Peyer's patch (tissue), 4 donors: Measurements from ENCODE around the gene GYPC.

ENCODE experiments used
- CTCF ChIP-seq, 6 experiments: fragments of 450-650 bp in 4 of 6; fragments of 200-600 bp in 2 of 6; sonication (generic) in 1 of 6; IDR thresholded peaks; one replicate each; pipeline ENCODE4 v1.5.1; 2017 to 2019; ENCODE audit warnings: antibody characterized with exemption in 6 of 6, mild to moderate bottlenecking in 3 of 6, moderate library complexity in 1 of 6
- POLR2A ChIP-seq, 2 donors: fragments of 450-650 bp; IDR thresholded peaks; one replicate each; pipeline ENCODE4 v1.5.1; 2017; ENCODE audit warnings: antibody characterized with exemption in 2 of 2, mild to moderate bottlenecking in 2 of 2, moderate library complexity in 2 of 2

GRCh38 chr2:126668254-126668653 is 12.3 kb downstream of the GYPC start:
- TF ChIP-seq CTCF (IDR thresholded peaks at IDR 0.05) (no peak), POLR2A (IDR thresholded peaks at IDR 0.05) (no peak)
